ENCODE results near the gene TBCK.
A peak's percentile ranks its signal among the peaks of the same experiment; 100 is the strongest.

TBCK gene

GRCh38 chr4:106011387-106011786 is 304.6 kb downstream of the TBCK start:
- Histone ChIP-seq H3K79me2 (ENCODE audit: low read length) (no peaks in the 10 kb centered on the region), H3K27ac (ENCODE audit: low read length) (peak overlapping the region; percentile 82; the same call in 1 of the 2 replicates), H3K4me2 (ENCODE audit: low read depth, low read length) (no peak overlapping the region), H2AFZ (ENCODE audit: low read length) (no peak overlapping the region), H3K4me3 (ENCODE audit: low read length) (no peak overlapping the region), H3K9me2 (replicated peaks; ENCODE audit: insufficient read depth, low read length) (no peaks in the 10 kb centered on the region), H3F3A (ENCODE audit: insufficient read depth, low read length) (peaks cover 18% of the 10 kb centered on the region), H4K20me1 (ENCODE audit: insufficient read depth, low read length) (no peaks in the 10 kb centered on the region), H3K27me3 (replicated peaks; ENCODE audit: insufficient read depth, low read length) (no peaks in the 10 kb centered on the region), H3K9ac (ENCODE audit: low read length) (no peak overlapping the region), H3K36me3 (replicated peaks; ENCODE audit: insufficient read depth, low read length) (0 out of 2 replicates have a peak, but pooled peaks cover 3% of the 10 kb centered on the region), H3K9me3 (replicated peaks; ENCODE audit: insufficient read depth, low read length) (no peaks in the 10 kb centered on the region), H3K4me1 (ENCODE audit: low read length) (peaks cover 16% of the 10 kb centered on the region)
- DNase-seq = no peak
- TF ChIP-seq EZH2 (optimal IDR thresholded peaks at IDR 0.05; ENCODE audit: low read depth, low read length) (no peak), EZH2phosphoT487 (IDR thresholded peaks at IDR 0.05; ENCODE audit: low read length) (no peak), CTCF (IDR thresholded peaks at IDR 0.05; ENCODE audit: low read length) (no peak)

GRCh38 chr4:106010761-106011160 is 305.2 kb downstream of the TBCK start:
- H3K9me3 ChIP-seq (replicated peaks; ENCODE audit: insufficient read depth, low read length) = no peaks in the 10 kb centered on the region
- H3K9ac ChIP-seq (ENCODE audit: low read length) = peak overlapping the region; percentile 22; the same call in 1 of the 2 replicates
- TF ChIP-seq EZH2phosphoT487 (IDR thresholded peaks at IDR 0.05; ENCODE audit: low read length) (no peak), CTCF (IDR thresholded peaks at IDR 0.05; ENCODE audit: low read length) (no peak), EZH2 (optimal IDR thresholded peaks at IDR 0.05; ENCODE audit: low read depth, low read length) (no peak)
- H3K27me3 ChIP-seq (replicated peaks; ENCODE audit: insufficient read depth, low read length) = no peaks in the 10 kb centered on the region
- H2AFZ ChIP-seq (ENCODE audit: low read length) = no peak overlapping the region
- no peaks in the 10 kb centered on the region for H3K79me2 ChIP-seq (ENCODE audit: low read length)
- peak; percentile 89 for DNase-seq
- peak overlapping the region; percentile 64; the same call in 1 of the 2 replicates for H3K4me2 ChIP-seq (ENCODE audit: low read depth, low read length)
- H3K36me3 ChIP-seq (replicated peaks; ENCODE audit: insufficient read depth, low read length) = 0 out of 2 replicates have a peak, but pooled peaks cover 3% of the 10 kb centered on the region
- H3K4me3 ChIP-seq (ENCODE audit: low read length) = peak overlapping the region; percentile 21; the same call in 1 of the 2 replicates
- peak overlapping the region; percentile 82; the same call in 1 of the 2 replicates for H3K27ac ChIP-seq (ENCODE audit: low read length)
- H3K9me2 ChIP-seq (replicated peaks; ENCODE audit: insufficient read depth, low read length) = no peaks in the 10 kb centered on the region
- no peaks in the 10 kb centered on the region for H4K20me1 ChIP-seq (ENCODE audit: insufficient read depth, low read length)
- peaks cover 16% of the 10 kb centered on the region for H3K4me1 ChIP-seq (ENCODE audit: low read length)
- peaks cover 18% of the 10 kb centered on the region for H3F3A ChIP-seq (ENCODE audit: insufficient read depth, low read length)

- Histone ChIP-seq H3K4me1 (ENCODE audit: low read length) (no peaks in the 10 kb centered on the region), H2AFZ (ENCODE audit: low read length) (no peak overlapping the region), H3K79me2 (ENCODE audit: low read length) (no peaks in the 10 kb centered on the region), H3K27ac (ENCODE audit: low read length) (no peak overlapping the region), H3K9me3 (replicated peaks; ENCODE audit: insufficient read depth, low read length) (no peaks in the 10 kb centered on the region), H3K4me3 (ENCODE audit: low read length) (no peak overlapping the region), H4K20me1 (ENCODE audit: insufficient read depth, low read length) (no peaks in the 10 kb centered on the region), H3K9ac (ENCODE audit: low read length) (no peak overlapping the region), H3K4me2 (ENCODE audit: low read depth, low read length) (no peak overlapping the region), H3K27me3 (replicated peaks; ENCODE audit: insufficient read depth, low read length) (no peaks in the 10 kb centered on the region), H3K36me3 (replicated peaks; ENCODE audit: insufficient read depth, low read length) (no peaks in the 10 kb centered on the region), H3K9me2 (replicated peaks; ENCODE audit: insufficient read depth, low read length) (no peaks in the 10 kb centered on the region), H3F3A (ENCODE audit: insufficient read depth, low read length) (no peaks in the 10 kb centered on the region)
- TF ChIP-seq EZH2 (optimal IDR thresholded peaks at IDR 0.05; ENCODE audit: low read depth, low read length) (no peak), EZH2phosphoT487 (IDR thresholded peaks at IDR 0.05; ENCODE audit: low read length) (no peak), CTCF (IDR thresholded peaks at IDR 0.05; ENCODE audit: low read length) (no peak)
- DNase-seq = no peak
These were observed 313.0 kb downstream of the TBCK start for GRCh38 chr4:106002994-106003393.

Data from MM.1S (cell line).